Smooth muscle cell (in vitro differentiated cells): ENCODE results near the gene TEAD1. TPM values are rescaled to one million over a fixed set of nuclear protein-coding genes. Genes with fewer than 3 reads are reported as not detected.

Experiments
- DNase-seq: peaks from one replicate; lab custom pipeline; 2025; ENCODE audit not compliant: unreplicated experiment; lab: John Stamatoyannopoulos, UW
- H2AFZ ChIP-seq: fragments of 200-600 bp; sonication (generic); 2 replicates; pipeline ENCODE4 v1.6.0; 2016; ENCODE audit warnings: antibody characterized with exemption, low read depth, mild to moderate bottlenecking
- H3F3A ChIP-seq: fragments of 200-600 bp; sonication (generic); 2 replicates; pipeline ENCODE4 v1.6.0; 2017; ENCODE audit warnings: antibody characterized with exemption, low read depth
- H3K27ac ChIP-seq: fragments of 200-600 bp; sonication (generic); 2 replicates; pipeline ENCODE4 v1.5.1; 2016; ENCODE audit warnings: low read depth, mild to moderate bottlenecking
- H3K27me3 ChIP-seq: fragments of 200-600 bp; sonication (generic); 2 replicates; pipeline ENCODE4 v1.6.1; 2016; ENCODE audit warnings: low read depth, mild to moderate bottlenecking
- H3K36me3 ChIP-seq: fragments of 200-600 bp; sonication (generic); 2 replicates; pipeline ENCODE4 v1.5.1; 2016; ENCODE audit warnings: low read depth
- H3K4me1 ChIP-seq: fragments of 200-600 bp; sonication (generic); 2 replicates; pipeline ENCODE4 v1.5.1; 2016; ENCODE audit warnings: low read depth
- H3K4me2 ChIP-seq: fragments of 200-600 bp; sonication (generic); 2 replicates; pipeline ENCODE4 v1.6.0; 2016; ENCODE audit warnings: mild to moderate bottlenecking
- H3K4me3 ChIP-seq: fragments of 200-600 bp; sonication (generic); 2 replicates; pipeline ENCODE4 v1.5.1; 2016; ENCODE audit warnings: mild to moderate bottlenecking
- H3K79me2 ChIP-seq: fragments of 200-600 bp; sonication (generic); 2 replicates; pipeline ENCODE4 v1.6.0; 2016; ENCODE audit warnings: low read depth, mild to moderate bottlenecking
- H3K9ac ChIP-seq: fragments of 200-600 bp; sonication (generic); 2 replicates; pipeline ENCODE4 v1.6.0; 2016; ENCODE audit warnings: low read depth
- H3K9me3 ChIP-seq: fragments of 200-600 bp; sonication (generic); replicated peaks from 2 replicates; pipeline ENCODE4 v1.5.1; 2016; ENCODE audit warnings: low read depth
- H4K20me1 ChIP-seq: fragments of 200-600 bp; sonication (generic); 2 replicates; pipeline ENCODE4 v1.6.0; 2016; ENCODE audit warnings: low read depth
- CTCF ChIP-seq: fragments of 200-600 bp; sonication (generic); IDR thresholded peaks from 2 replicates; pipeline ENCODE4 v1.5.1; 2017; ENCODE audit warnings: borderline replicate concordance, mild to moderate bottlenecking, antibody characterized with exemption; ENCODE audit not compliant: insufficient read depth, poor library complexity, severe bottlenecking
- WGBS: methylation state at CpG from one replicate; pipeline ENCODE4 v1.1.7; 2016; ENCODE audit warnings: low lambda C conversion rate; 5-methylcytosine and 5-hydroxymethylcytosine counted together
- polyA plus RNA-seq: library from polyadenylated mRNA; unstranded; fragments of >200 nt; fragmentation: Nextera tagmentation; extraction: Ambion mirVana; gene quantifications from 2 replicates; pipeline ENCODE4 v1.2.1, GENCODE V29; 2016
- total RNA-seq: library from RNA; depleted of rRNA; stranded (reverse); fragments of >200 nt; gene quantifications from 2 replicates; pipeline ENCODE4 v1.2.3, GENCODE V29; 2014

The TEAD1 gene
- total and polyA plus RNA-seq, 2 experiments from 2014 or later = 63.0 to 181 TPM

- Histone ChIP-seq H3K36me3 (no peaks in the 10 kb centered on the region), H3K4me2 (peak overlapping the region; percentile 78), H3K9me3 (no peaks in the 10 kb centered on the region), H3F3A (peaks cover 35% of the 10 kb centered on the region), H3K79me2 (peaks cover 83% of the 10 kb centered on the region), H3K4me1 (peaks cover 53% of the 10 kb centered on the region), H3K4me3 (no peak overlapping the region), H3K9ac (peak overlapping the region; percentile 90), H3K27ac (peak overlapping the region; percentile 98), H2AFZ (no peak overlapping the region), H4K20me1 (peaks cover 77% of the 10 kb centered on the region), H3K27me3 (no peaks in the 10 kb centered on the region)
- DNase-seq = no peak
- TF ChIP-seq CTCF = no peak
- WGBS = 75% methylated on average over 6 of the region's 6 CpGs
These were observed 191.8 kb downstream of the TEAD1 start for GRCh38 chr11:12865863-12866595.

- Histone ChIP-seq H3K27me3 (no peaks in the 10 kb centered on the region), H4K20me1 (peaks cover 74% of the 10 kb centered on the region), H3K9me3 (no peaks in the 10 kb centered on the region), H3K36me3 (no peaks in the 10 kb centered on the region), H2AFZ (no peak overlapping the region), H3K4me3 (no peak overlapping the region), H3K27ac (peak overlapping the region; percentile 13), H3K79me2 (peaks cover 72% of the 10 kb centered on the region), H3K4me2 (no peak overlapping the region), H3K9ac (no peak overlapping the region), H3K4me1 (peaks cover 49% of the 10 kb centered on the region), H3F3A (peaks cover 39% of the 10 kb centered on the region)
- no peak for TF ChIP-seq CTCF
- DNase-seq = no peak
- WGBS = 86% methylated on average over 2 of the region's 2 CpGs
These were observed 193.3 kb downstream of the TEAD1 start for GRCh38 chr11:12867531-12867930.

DNA sequence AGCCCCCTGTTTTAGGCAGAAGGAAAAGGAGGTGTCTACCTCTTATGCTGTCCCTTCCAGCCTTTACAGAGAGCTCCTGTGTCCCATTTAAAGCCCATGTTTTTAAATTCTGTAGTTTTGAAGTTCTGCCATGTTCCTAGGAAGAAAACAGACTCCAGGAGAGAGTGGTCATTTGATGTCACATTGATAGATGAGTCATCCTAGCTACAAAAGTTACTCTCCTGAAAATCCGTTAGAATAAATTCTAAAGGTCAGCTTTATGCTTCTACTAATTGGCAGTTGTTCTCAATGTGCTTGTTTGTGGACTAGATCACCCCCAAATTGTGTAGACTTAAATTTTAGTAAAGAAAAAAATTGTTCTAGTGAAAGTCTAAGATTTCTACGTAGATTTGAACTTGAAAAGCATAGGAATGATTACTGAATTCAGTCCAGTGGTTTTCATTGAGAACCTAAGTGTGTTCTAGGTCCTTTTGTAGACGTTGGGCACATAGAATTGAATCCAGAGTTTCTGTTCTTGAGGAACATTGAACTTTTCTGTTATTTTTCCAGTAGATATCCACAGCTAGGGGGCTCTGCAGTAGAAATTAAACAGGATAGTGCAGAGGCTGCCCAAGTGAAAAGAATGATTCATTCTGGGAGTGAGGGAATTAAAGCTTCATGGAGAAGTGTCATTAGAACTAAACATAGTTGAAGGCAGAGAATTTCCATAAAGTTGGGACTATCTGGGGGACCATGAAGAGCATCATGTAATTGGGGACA lies 194.3 kb downstream of the TEAD1 start:
- H3K4me1 ChIP-seq = peaks cover 43% of the 10 kb centered on the region
- no peak overlapping the region for H2AFZ ChIP-seq
- no peaks in the 10 kb centered on the region for H3K27me3 ChIP-seq
- peaks cover 36% of the 10 kb centered on the region for H3F3A ChIP-seq
- peaks cover 75% of the 10 kb centered on the region for H4K20me1 ChIP-seq
- TF ChIP-seq CTCF = peak; percentile 31
- DNase-seq = no peak
- peak overlapping the region; percentile 54 for H3K27ac ChIP-seq
- no peaks in the 10 kb centered on the region for H3K9me3 ChIP-seq
- H3K36me3 ChIP-seq = no peaks in the 10 kb centered on the region
- WGBS = 73% methylated on average over 3 of the region's 3 CpGs
- no peak overlapping the region for H3K4me3 ChIP-seq
- no peak overlapping the region for H3K4me2 ChIP-seq
- no peak overlapping the region for H3K9ac ChIP-seq
- peaks cover 81% of the 10 kb centered on the region for H3K79me2 ChIP-seq
